NCI-H146 treated with DMSO at 0.1 percent for 48 hours (cell line): ENCODE data around the gene TRIM24.
"Not testable (repeated sequence)": the region's sequence is repeated elsewhere in the genome, so short reads cannot be mapped to it uniquely, and the experiment has no call there.

Experiments
- DNase-seq: peaks from one replicate; lab custom pipeline; 2025; ENCODE audit not compliant: unreplicated experiment; lab: John Stamatoyannopoulos, UW

Gene TRIM24

DNA sequence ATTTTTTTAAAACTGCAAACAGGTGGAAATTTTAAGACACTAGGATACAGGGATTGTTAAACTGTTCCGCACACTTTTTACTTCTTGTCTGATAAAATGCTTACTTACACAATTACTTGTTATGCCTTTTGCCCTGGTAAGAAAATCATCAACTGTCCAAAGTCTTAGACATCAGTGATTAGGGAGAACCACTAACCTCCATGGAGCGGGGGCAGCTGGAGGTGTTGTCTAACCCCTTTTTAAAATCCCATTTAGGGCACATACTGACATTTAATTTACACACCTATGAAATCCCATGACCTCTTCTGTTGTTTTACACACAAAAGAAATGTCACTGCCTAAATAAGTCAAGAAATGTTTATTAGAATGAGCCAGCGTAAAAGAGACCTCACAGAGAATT is 65.7 kb downstream of the TRIM24 start:
- no peak for DNase-seq

- DNase-seq = no peak
These were observed 67.7 kb downstream of the TRIM24 start for GRCh38 chr7:138527746-138528223.

- not testable (repeated sequence) for DNase-seq
These were observed 76.8 kb downstream of the TRIM24 start for GRCh38 chr7:138536833-138537232.

GRCh38 chr7:138538518-138538917 is 78.5 kb downstream of the TRIM24 start:
- no peak for DNase-seq

DNA sequence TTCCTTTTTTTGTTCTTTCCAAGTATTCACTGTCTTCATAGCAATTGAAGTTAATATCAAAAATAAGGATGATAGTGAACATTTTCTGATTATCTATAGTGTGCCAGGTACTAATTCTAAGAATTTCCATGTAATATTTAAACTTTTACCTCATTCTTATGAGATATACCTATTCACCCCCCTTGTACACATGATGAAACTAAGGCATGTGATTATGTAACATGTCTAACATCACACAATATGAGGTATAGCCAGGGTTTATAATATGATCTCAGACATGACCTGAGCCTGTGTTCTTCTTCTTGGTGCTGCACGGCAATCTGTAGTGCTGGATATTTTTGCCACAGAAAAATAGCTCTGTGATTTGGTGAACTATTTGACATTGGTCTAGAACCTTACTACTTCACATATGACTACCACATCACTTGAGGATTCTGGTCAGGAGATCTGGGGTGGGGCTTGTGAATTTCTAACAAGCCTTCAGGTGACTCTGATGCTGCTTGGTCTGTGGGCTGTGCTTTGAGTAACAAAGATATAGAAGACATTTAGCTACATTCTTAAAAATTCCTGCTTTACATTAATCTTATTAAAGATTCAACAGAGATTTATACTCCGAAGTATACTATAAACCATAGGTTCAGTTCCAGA is 79.1 kb downstream of the TRIM24 start:
- no peak for DNase-seq

- DNase-seq = no peak
These were observed 82.1 kb downstream of the TRIM24 start for GRCh38 chr7:138542183-138542582.

GRCh38 chr7:138543739-138544138 is 83.7 kb downstream of the TRIM24 start:
- DNase-seq = no peak

- DNase-seq = no peak
These were observed 85.1 kb downstream of the TRIM24 start for GRCh38 chr7:138545123-138545522.

- no peak for DNase-seq
These were observed 86.1 kb downstream of the TRIM24 start for GRCh38 chr7:138546064-138546619.

DNA sequence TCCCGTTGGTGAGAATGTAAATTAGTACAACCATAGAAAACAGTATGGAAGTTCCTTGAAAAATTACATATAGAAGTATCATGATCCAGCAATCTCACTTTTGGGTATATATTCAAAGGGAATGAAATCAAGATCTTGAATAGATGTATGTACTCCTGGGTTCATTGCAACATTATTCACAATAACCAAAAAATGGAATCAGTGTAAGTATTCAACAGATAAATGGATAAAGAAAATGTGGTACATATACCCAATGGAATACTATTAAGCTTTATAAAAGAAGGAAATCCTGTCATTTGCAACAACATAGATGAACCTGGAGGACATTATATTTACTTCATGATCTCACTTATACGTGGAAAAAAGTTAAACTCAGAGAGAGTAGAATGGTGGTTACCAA is 86.8 kb downstream of the TRIM24 start:
- DNase-seq = no peak

DNA sequence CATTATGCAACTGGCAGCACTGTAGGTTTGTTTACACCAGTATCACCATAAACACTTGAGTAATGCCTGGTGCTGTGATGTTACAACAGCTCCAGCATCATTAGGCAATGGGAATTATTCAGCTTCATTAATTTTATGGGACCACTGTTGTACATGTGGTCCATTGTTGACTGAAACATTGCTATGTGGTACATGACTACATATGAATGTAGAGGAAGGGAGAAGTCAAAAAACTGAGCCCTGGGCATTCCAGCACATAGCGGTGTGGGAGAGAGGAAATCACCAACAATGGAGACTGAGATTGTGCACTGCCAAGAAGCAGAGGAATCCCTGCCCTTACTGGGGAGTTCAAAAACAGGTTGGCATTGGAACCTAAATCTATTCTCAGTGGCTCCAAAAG is 89.0 kb downstream of the TRIM24 start:
- DNase-seq = no peak

- DNase-seq = no peak
These were observed 90.3 kb downstream of the TRIM24 start for GRCh38 chr7:138550337-138550736.

DNA sequence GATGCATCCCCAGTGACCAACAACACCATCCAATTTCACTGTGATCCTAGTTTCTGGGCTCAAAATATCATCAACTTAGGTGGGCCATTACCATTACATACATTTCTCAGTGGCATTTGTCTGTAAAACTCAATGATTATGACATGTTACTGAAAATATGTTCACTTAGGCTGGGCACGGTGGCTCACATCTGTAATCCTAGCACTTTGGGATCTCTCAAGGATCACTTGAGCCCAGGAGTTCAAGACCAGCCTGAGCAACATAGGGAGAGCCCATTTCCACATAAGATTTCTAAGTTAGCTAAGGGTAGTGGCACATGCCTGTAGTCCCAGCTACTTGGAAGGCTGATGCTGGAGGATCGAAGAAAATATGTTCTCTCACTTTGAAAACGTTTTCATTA is 91.0 kb downstream of the TRIM24 start:
- no peak for DNase-seq

DNA sequence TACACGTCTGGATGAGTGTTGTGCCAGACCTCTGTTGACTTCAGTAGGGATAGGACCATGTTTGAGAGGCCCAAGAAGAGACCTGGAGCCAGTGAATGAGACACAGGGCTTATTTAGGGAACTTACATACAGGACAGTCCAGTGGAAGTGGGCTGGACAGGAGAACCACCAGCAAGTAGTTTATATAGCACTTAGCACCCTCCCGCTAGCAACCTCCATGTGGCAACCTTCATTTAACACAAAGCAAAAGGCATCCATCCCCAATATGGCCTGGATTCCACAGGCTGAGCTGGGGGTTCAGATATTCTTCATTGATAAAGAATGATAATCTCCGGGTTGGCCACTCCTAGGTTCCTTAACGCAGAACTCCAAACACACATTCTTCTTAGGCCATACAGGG is 93.7 kb downstream of the TRIM24 start:
- no peak for DNase-seq

DNA sequence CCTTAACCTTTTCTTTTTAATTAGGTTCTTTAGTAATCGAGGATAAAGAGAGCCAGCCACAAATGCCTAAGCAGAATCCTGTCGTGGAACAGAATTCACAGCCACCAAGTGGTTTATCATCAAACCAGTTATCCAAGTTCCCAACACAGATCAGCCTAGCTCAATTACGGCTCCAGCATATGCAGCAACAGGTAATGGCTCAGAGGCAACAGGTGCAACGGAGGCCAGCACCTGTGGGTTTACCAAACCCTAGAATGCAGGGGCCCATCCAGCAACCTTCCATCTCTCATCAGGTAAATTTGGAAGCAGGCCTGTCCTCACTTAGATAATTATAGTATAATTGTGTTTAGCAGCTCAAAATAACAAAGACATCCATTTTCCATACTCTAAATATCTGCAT is 94.6 kb downstream of the TRIM24 start:
- DNase-seq = no peak

DNA sequence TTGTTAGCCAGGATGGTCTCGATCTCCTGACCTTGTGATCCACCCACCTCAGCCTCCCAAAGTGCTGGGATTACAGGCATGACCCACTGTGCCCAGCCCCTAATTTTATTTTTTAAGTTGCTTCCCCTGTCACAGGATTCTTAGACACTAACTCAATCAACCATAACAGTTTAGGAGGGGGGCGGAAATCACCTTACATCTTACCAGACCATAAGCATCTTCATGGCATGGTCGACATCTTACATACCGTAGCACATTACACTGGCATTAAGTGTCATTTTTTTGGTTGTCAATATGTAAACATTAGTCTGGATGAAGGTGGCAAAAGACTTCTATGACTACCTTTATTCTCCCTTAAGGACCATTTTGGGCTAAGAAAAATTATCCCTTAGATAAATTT is 95.6 kb downstream of the TRIM24 start:
- DNase-seq = no peak

DNA sequence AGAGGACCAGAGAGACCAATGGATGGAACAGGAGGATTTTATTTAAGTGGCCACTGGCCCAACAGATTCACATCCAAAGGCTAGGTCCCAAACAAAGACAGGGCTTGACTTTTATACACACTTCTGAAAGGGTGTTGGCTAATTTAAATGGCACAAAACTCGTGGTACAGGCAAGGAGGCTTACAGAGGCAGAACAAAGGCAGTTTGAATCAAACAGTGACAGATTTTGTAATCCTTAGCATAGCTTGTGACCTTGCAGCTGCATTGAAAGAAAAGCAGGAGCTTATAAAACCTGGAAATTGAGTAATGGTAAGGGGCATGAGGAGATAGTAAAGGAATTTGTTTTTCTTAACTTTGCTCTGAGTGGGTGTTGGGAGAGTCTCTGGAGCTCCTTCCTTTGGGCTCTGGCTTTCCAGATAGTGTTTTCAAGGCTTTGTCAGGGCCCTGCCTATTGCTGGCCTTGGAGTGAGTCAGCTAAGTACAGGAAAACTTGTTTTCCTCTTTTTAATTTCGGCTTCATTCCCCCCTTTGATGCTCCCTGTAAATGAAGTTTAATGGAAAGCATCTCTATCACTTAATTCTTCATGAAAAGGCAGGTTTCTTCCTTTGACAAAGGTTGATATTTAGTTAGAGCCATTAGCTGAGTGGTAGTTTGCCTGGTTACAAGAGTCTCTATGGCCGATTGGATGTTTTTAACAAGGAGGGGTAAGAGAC is 96.9 kb downstream of the TRIM24 start:
- DNase-seq = no peak

DNA sequence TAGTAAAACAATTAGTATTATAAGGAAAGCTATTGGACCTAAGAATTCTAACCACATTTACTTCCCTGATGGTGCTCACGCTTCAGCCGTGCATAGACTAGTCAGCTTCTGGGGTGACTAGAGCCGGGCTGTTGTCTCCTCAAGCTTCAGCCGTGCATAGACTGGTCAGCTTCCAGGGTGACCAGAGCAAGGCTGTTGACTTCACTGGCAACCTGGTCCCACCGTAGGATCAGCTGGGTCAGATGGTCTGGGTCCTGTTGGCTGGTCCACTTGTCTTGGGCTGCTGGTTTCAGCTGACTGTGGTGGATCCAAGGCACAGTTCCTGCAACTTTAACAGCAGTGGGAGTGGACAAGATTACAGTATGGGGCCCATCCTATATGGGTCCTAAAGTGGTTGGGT is 99.4 kb downstream of the TRIM24 start:
- no peak for DNase-seq

- DNase-seq = no peak
These were observed 103.7 kb downstream of the TRIM24 start for GRCh38 chr7:138563808-138564207.

GRCh38 chr7:138564365-138564764 is 104.3 kb downstream of the TRIM24 start:
- DNase-seq = no peak

GRCh38 chr7:138565071-138565450 is 105.0 kb downstream of the TRIM24 start:
- no peak for DNase-seq

DNA sequence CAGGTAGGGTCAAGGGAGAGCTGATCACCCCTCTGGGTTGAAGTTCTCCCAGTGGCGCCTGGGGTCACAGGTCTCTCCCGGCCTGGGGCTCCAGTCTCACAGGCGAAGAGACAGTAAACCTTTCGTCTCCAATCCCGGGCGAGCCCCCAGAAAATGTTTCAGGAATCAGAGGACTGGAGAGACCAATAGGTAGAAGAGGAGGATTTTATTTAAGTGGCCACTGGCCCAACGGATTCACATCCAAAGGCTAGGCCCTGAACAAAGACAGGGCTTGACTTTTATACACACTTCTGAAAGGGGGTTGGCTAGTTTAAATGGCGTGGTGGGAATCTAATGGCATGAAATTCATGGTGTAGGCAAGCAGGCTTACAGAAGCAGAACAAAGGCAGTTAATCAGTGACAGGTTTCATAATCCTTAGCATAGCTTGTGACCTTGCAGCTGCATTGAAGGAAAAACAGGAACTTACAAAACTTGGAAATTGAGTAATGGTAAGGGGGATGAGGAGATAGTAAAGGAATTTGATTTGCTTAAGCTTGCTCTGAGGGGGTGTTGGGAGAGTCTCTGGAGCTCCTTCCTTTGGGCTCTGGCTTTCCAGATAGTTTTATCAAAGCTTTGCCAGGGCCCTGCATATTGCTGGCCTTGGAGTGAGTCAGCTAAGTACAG is 105.5 kb downstream of the TRIM24 start:
- no peak for DNase-seq
